Measurements from ENCODE around the gene ETFA. TPM values are rescaled to one million over a fixed set of nuclear protein-coding genes. Genes with fewer than 3 reads are reported as not detected.
A peak's percentile ranks its signal among the peaks of the same experiment; 100 is the strongest.

The ETFA gene
- total RNA-seq = 31.7 TPM

DNA sequence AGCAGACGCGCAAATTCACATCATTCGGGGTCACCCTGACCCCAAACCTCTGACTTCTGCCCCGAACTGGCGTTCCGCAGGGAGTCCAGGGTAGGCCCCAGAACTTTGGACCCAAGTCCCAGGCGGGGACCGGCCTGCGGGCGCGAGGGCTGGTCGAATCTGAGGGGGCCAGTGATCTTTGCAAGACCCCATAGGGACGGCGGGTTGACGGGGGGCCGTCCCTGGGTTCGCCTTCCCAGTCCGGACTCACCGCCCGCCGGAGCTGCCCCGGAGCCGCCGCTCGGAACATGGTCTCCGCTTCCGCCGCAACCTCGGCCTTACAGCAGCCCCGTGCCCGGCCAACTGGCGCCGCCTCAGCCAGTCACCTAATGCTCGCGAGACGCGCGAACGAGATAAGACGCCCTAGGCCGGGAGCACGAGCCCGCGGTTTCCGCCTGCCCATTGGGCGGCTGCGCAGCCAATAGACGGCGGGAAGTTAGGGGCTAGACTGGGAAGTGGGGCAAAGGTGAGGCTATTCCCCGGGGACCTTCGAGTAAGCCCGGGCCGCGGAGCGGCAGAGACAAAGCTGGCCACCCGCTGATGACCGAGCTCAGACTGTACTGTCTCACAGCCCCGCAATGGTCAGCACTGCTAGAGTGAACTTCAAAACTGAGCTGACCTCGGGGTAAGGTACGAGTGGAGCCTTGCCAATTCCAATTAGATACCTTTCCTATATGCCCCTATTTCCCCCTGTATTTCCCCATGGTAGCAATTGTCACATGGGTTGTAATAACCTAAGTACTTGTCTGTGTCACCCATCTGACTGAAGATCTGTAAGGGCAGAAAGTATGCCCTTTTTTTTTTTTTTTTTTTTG is at the start of gene ETFA:
TSS of gene ETFA (minus strand) at position 370 of the 854 bp plus-strand sequence. CDS start at position 289, 81 bp downstream.
- Histone ChIP-seq H3K4me1 (peaks cover 0 to 8% of the 10 kb centered on the region in 2 donors), H3K4me3 (peak within 1 kb of the TSS; percentile 72 to 96), H3K27me3 (no peaks in the 10 kb centered on the region), H3K36me3 (no peaks in the 10 kb centered on the region), H3K27ac (peak within 1 kb of the TSS; percentile 63 to 90), H3K9me3 (no peaks in the 10 kb centered on the region)
- peak; percentile 88 to 98 for DNase-seq (ENCODE audit: low spot score in 2 of 2)
- no peak for TF ChIP-seq CTCF (IDR thresholded peaks at IDR 0.05)
- intact Hi-C loops (cut with DNase I) = no loop called here

GRCh38 chr15:76360416-76360815 is 49.1 kb upstream of the ETFA start:
- Histone ChIP-seq H3K27me3 (no peaks in the 10 kb centered on the region), H3K27ac (no peak overlapping the region), H3K9me3 (no peaks in the 10 kb centered on the region), H3K4me1 (no peaks in the 10 kb centered on the region), H3K36me3 (peaks cover 0 to 4% of the 10 kb centered on the region in 2 donors), H3K4me3 (no peak overlapping the region)
- no peak for DNase-seq (ENCODE audit: low spot score in 2 of 2)
- intact Hi-C loops (cut with DNase I) = no loop called here
- TF ChIP-seq CTCF (IDR thresholded peaks at IDR 0.05) = no peak

DNA sequence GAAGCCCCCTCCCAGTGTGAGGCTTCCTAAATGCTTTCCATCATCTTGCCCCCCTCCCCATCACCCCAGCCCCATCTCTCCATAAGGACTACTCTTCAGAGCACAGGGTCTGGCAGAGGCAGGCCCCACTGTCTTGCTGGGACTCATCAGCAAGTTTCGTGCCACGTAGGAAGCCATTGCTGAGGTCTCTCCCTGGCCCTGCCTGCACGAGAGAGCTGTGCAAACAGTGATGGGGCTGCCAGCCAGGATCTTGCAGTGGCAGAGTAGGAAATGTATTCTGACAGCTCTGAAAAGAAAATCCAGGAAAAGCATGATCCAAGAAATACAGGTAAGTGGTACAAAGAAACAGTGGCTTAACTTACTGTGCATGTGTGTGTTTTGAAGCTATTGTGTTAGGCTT is 47.9 kb upstream of the ETFA start:
- intact Hi-C loops (cut with DNase I) = no loop called here
- H3K4me1 ChIP-seq = no peaks in the 10 kb centered on the region
- H3K27ac ChIP-seq = no peak overlapping the region
- H3K9me3 ChIP-seq = no peaks in the 10 kb centered on the region
- H3K36me3 ChIP-seq = peaks cover 0 to 4% of the 10 kb centered on the region in 2 donors
- H3K4me3 ChIP-seq = no peak overlapping the region
- no peak for DNase-seq (ENCODE audit: low spot score in 2 of 2)
- no peaks in the 10 kb centered on the region for H3K27me3 ChIP-seq
- TF ChIP-seq CTCF (IDR thresholded peaks at IDR 0.05) = no peak

DNA sequence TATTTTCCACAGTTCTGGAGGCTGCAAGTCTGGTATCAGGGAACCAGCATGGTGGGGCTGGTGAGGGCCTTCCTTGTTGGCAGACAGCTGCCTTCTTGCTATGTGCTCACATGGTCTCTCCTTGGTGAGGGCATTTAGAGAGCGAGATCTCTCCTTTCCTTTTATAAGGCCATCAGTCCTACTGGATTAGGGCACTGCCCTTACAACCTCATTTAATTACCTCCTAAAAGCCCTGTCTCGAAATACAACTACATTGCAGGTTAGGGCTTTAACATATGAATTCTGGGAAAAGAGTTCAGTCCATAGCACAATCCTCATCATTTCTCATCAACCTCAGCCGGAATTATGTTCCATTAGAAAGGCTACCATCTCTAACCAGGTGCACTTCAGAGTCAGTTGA is 47.2 kb upstream of the ETFA start:
- no peaks in the 10 kb centered on the region for H3K9me3 ChIP-seq
- intact Hi-C loops (cut with DNase I) = no loop called here
- peaks cover 0 to 4% of the 10 kb centered on the region in 2 donors for H3K36me3 ChIP-seq
- DNase-seq (ENCODE audit: low spot score in 2 of 2) = no peak
- no peak overlapping the region for H3K4me3 ChIP-seq
- TF ChIP-seq CTCF (IDR thresholded peaks at IDR 0.05) = no peak
- H3K27ac ChIP-seq = no peak overlapping the region
- H3K4me1 ChIP-seq = no peaks in the 10 kb centered on the region
- no peaks in the 10 kb centered on the region for H3K27me3 ChIP-seq

GRCh38 chr15:76354823-76355440 is 43.7 kb upstream of the ETFA start:
- no peak for TF ChIP-seq CTCF (IDR thresholded peaks at IDR 0.05)
- Histone ChIP-seq H3K36me3 (peaks cover 0 to 4% of the 10 kb centered on the region in 2 donors), H3K4me3 (no peak overlapping the region), H3K4me1 (no peaks in the 10 kb centered on the region), H3K9me3 (no peaks in the 10 kb centered on the region), H3K27ac (no peak overlapping the region), H3K27me3 (no peaks in the 10 kb centered on the region)
- intact Hi-C loops (cut with DNase I) = no loop called here
- DNase-seq (ENCODE audit: low spot score in 2 of 2) = no peak
